PC-9 (cell line): ENCODE results near the gene EFHC1. TPM values are rescaled to one million over a fixed set of nuclear protein-coding genes. Genes with fewer than 3 reads are reported as not detected.
A peak's percentile ranks its signal among the peaks of the same experiment; 100 is the strongest.

Experiments used
- BruUV-seq: library from RNA; stranded (reverse); fragments of 400-500 nt; replicated peaks from 2 replicates; lab custom pipeline; 2021; lab: Mats Ljungman, UMichigan
- CTCF ChIA-PET: fragments of 300-600 bp; sonication (Branson Sonifier 250); formaldehyde crosslinking; loops from one replicate; lab custom pipeline; 2022; ENCODE audit warnings: antibody characterized with exemption; lab: Charles Lee
- POLR2A ChIA-PET: fragments of 300-600 bp; sonication (Branson Sonifier 250); formaldehyde crosslinking; loops from one replicate; lab custom pipeline; 2022; ENCODE audit warnings: antibody characterized with exemption; ENCODE audit not compliant: unreplicated experiment; lab: Charles Lee
- DNase-seq, 2 experiments: peaks; one replicate each; pipeline versions ENCODE4 v3.0.0 to v3.0.0-alpha.2; 2015 to 2022; ENCODE audit warnings: mixed read lengths in 1 of 2
- H2AFZ ChIP-seq: fragments of 200-600 bp; sonication (generic); 2 replicates; pipeline ENCODE4 v1.8.1; 2017; ENCODE audit warnings: antibody characterized with exemption
- H3F3A ChIP-seq: fragments of 200-600 bp; sonication (generic); 2 replicates; pipeline ENCODE4 v1.8.1; 2017; ENCODE audit warnings: antibody characterized with exemption, mild to moderate bottlenecking, low read depth; ENCODE audit not compliant: insufficient read depth
- H3K27ac ChIP-seq: fragments of 200-600 bp; sonication (generic); 2 replicates; pipeline ENCODE4 v1.6.1; 2016; ENCODE audit warnings: mixed run types
- H3K27me3 ChIP-seq: fragments of 200-600 bp; sonication (generic); 2 replicates; pipeline ENCODE4 v1.6.1; 2016; ENCODE audit warnings: low read depth, mixed run types; ENCODE audit not compliant: insufficient read depth
- H3K36me3 ChIP-seq: fragments of 200-600 bp; sonication (generic); 2 replicates; pipeline ENCODE4 v1.6.1; 2016; ENCODE audit warnings: low read depth, mixed run types
- H3K4me1 ChIP-seq: fragments of 200-600 bp; sonication (generic); replicated peaks from 2 replicates; pipeline ENCODE4 v1.6.1; 2016; ENCODE audit warnings: mixed run types; ENCODE audit not compliant: insufficient read depth
- H3K4me2 ChIP-seq: fragments of 200-600 bp; sonication (generic); 2 replicates; pipeline ENCODE4 v1.6.1; 2017; ENCODE audit warnings: mixed run types
- H3K4me3 ChIP-seq: fragments of 200-600 bp; sonication (generic); 2 replicates; pipeline ENCODE4 v1.6.1; 2016; ENCODE audit warnings: mixed run types
- H3K79me2 ChIP-seq: fragments of 200-600 bp; sonication (generic); 2 replicates; pipeline ENCODE4 v1.6.1; 2017; ENCODE audit warnings: low read depth, mixed run types
- H3K9me2 ChIP-seq: fragments of 200-600 bp; sonication (generic); 2 replicates; pipeline ENCODE4 v1.8.1; 2017; ENCODE audit warnings: mild to moderate bottlenecking; ENCODE audit not compliant: insufficient read depth
- H3K9me3 ChIP-seq: fragments of 200-600 bp; sonication (generic); 2 replicates; pipeline ENCODE4 v1.8.1; 2016; ENCODE audit warnings: low read depth; ENCODE audit not compliant: insufficient read depth
- H4K20me1 ChIP-seq: fragments of 200-600 bp; sonication (generic); 2 replicates; pipeline ENCODE4 v1.8.1; 2017; ENCODE audit not compliant: insufficient read depth
- CTCF ChIP-seq: fragments of 200-600 bp; sonication (generic); conservative IDR thresholded peaks from 2 replicates; pipeline ENCODE4 v1.6.1; 2017; ENCODE audit warnings: mixed run types, antibody characterized with exemption, mild to moderate bottlenecking, moderate library complexity
- EZH2 ChIP-seq: fragments of 200-600 bp; sonication (generic); IDR thresholded peaks from 2 replicates; pipeline ENCODE4 v1.8.0; 2017; ENCODE audit warnings: antibody characterized with exemption, low read depth
- intact Hi-C: fragments of 100-400 bp; cut with micrococcal nuclease; formaldehyde crosslinking; loops from one replicate; pipeline ENCODE4 v1.10.0; 2022; ENCODE audit not compliant: unreplicated experiment
- total RNA-seq: library from RNA; stranded (reverse); gene quantifications from 2 replicates; pipeline ENCODE4 v1.2.3, GENCODE V29; 2021

The EFHC1 gene
- total RNA-seq, 1 experiment from 2014 or later: 45.0 TPM

GRCh38 chr6:52572536-52572935 lies 152.4 kb downstream of the EFHC1 start:
- Histone ChIP-seq H3K4me1 (peaks cover 40% of the 10 kb centered on the region), H3F3A (peaks cover 5% of the 10 kb centered on the region), H3K79me2 (peaks cover 67% of the 10 kb centered on the region), H3K27me3 (no peaks in the 10 kb centered on the region), H3K4me3 (no peak overlapping the region), H3K9me3 (no peaks in the 10 kb centered on the region), H4K20me1 (no peaks in the 10 kb centered on the region), H2AFZ (no peak overlapping the region), H3K9me2 (no peaks in the 10 kb centered on the region; the same call in 1 of the 2 replicates), H3K27ac (no peak overlapping the region), H3K4me2 (no peak overlapping the region), H3K36me3 (no peaks in the 10 kb centered on the region)
- BruUV-seq: no TSS peak
- ChIA-PET CTCF (no interaction called here), POLR2A (interaction anchor here (0.6 kb wide), 1 partner anchor 1152 kb away, joined by 7 read pairs; no protein-coding TSS in a partner anchor)
- DNase-seq: no peak
- intact Hi-C loops: no loop called here
- TF ChIP-seq EZH2 (no peak), CTCF (no peak)

- no peaks in the 10 kb centered on the region for H3F3A ChIP-seq
- peaks cover 67% of the 10 kb centered on the region for H3K79me2 ChIP-seq
- H3K36me3 ChIP-seq: no peaks in the 10 kb centered on the region
- intact Hi-C loops: no loop called here
- H3K4me1 ChIP-seq: peaks cover 39% of the 10 kb centered on the region
- DNase-seq: no peak
- no peaks in the 10 kb centered on the region for H4K20me1 ChIP-seq
- no peaks in the 10 kb centered on the region for H3K27me3 ChIP-seq
- TF ChIP-seq EZH2: no peak
- no peaks in the 10 kb centered on the region for H3K9me3 ChIP-seq
- H2AFZ ChIP-seq: no peak overlapping the region
- POLR2A ChIA-PET: no interaction called here
- H3K4me3 ChIP-seq: no peak overlapping the region
- no TSS peak for BruUV-seq
- CTCF ChIA-PET: interaction anchor here (0.6 kb wide), 1 partner anchor 10 kb away, joined by 9 read pairs; no protein-coding TSS in a partner anchor
- H3K27ac ChIP-seq: no peak overlapping the region
- no peaks in the 10 kb centered on the region for H3K9me2 ChIP-seq
- H3K4me2 ChIP-seq: peak overlapping the region; percentile 35; the same call in 1 of the 2 replicates
These were observed 153.2 kb downstream of the EFHC1 start for GRCh38 chr6:52573295-52573694.

Other genes starting within 250 kb of the EFHC1 start
- gene IL17A, start 234.0 kb upstream of the EFHC1 start, total RNA-seq: not detected in 2 replicates
- gene IL17F, start 175.8 kb upstream of the EFHC1 start, total RNA-seq: not detected in 2 replicates
- 90.9 and 111 TPM in 2 replicates for gene MCM3, start 135.6 kb upstream of the EFHC1 start, total RNA-seq
- 3.7 and 4.1 TPM in 2 replicates for gene PAQR8, start 58.2 kb upstream of the EFHC1 start, total RNA-seq
- gene TRAM2, start 156.7 kb downstream of the EFHC1 start, total RNA-seq: 28.1 and 40.9 TPM in 2 replicates